Heart right ventricle (tissue), 16 donors: Measurements from ENCODE around the gene SLIT1. TPM values are rescaled to one million over a fixed set of nuclear protein-coding genes. Genes with fewer than 3 reads are reported as not detected.

ENCODE experiments used
- ATAC-seq, 8 donors: fragments of 200-7000 bp; cut with Tn5 transposase; one replicate each; pipeline ENCODE4 v1.9.1; 2020; ENCODE audit warnings: mild to moderate bottlenecking in 8 of 8, moderate library complexity in 8 of 8, moderate number of reproducible peaks in 1 of 8
- DNase-seq, 2 donors: peaks; one replicate each; pipeline ENCODE4 v3.0.0-alpha.2; 2020
- H3K27ac ChIP-seq, 10 donors: fragments of 200-600 bp; sonication (generic) in 2 of 10; one replicate each; pipeline versions ENCODE4 v1.5.0 to v1.8.0; 2020 to 2022; ENCODE audit warnings: mild to moderate bottlenecking in 3 of 10
- H3K27me3 ChIP-seq, 7 donors: fragments of 200-600 bp; one replicate each; pipeline ENCODE4 v1.8.0; 2021 to 2022; ENCODE audit warnings: mild to moderate bottlenecking in 2 of 7
- H3K36me3 ChIP-seq, 9 donors: fragments of 200-600 bp; sonication (generic) in 1 of 9; one replicate each; pipeline versions ENCODE4 v1.5.0 to v1.8.0; 2020 to 2022; ENCODE audit warnings: mild to moderate bottlenecking in 2 of 9
- H3K4me1 ChIP-seq, 9 donors: fragments of 200-600 bp; sonication (generic) in 1 of 9; one replicate each; pipeline versions ENCODE4 v1.5.0 to v1.8.0; 2020 to 2022; ENCODE audit warnings: mild to moderate bottlenecking in 4 of 9
- H3K4me3 ChIP-seq, 10 donors: fragments of 200-600 bp; sonication (generic) in 2 of 10; one replicate each; pipeline versions ENCODE4 v1.5.0 to v1.8.0; 2020 to 2022; ENCODE audit warnings: mild to moderate bottlenecking in 7 of 10, moderate library complexity in 2 of 10
- H3K9me3 ChIP-seq, 11 donors: fragments of 200-600 bp in 10 of 11; sonication (generic) in 2 of 11; one replicate each; pipeline versions ENCODE4 v1.5.0 to v1.8.0; 2013 to 2022; ENCODE audit warnings: mild to moderate bottlenecking in 2 of 11, control low read depth in 1 of 11, moderate library complexity in 1 of 11
- CTCF ChIP-seq, 9 donors: fragments of 200-600 bp; sonication (generic) in 2 of 9; IDR thresholded peaks; one replicate each; pipeline versions ENCODE4 v1.5.0 to v1.8.0; 2021 to 2022; ENCODE audit warnings: antibody characterized with exemption in 9 of 9, mild to moderate bottlenecking in 5 of 9, moderate library complexity in 1 of 9
- WGBS, 2 donors: extraction: QIAGEN DNeasy Blood & Tissue Kit; methylation state at CpG; one replicate each; pipeline ENCODE4 v1.1.7; 2013; ENCODE audit warnings: inconsistent platforms in 1 of 2; 5-methylcytosine and 5-hydroxymethylcytosine counted together
- intact Hi-C, 10 donors: fragments of 100-400 bp; cut with DNase I; formaldehyde crosslinking; loops; one replicate each; pipeline versions ENCODE4 v1.11.1 to v1.14.2; 2022
- polyA plus RNA-seq, 2 donors: library from polyadenylated mRNA; stranded (reverse); fragments of 200-250 nt; gene quantifications; one replicate each; pipeline ENCODE4 v1.2.3, GENCODE V29; 2013
- total RNA-seq, 10 donors: library from RNA; stranded (reverse); fragmentation: NEBNext Ultra II Directional in 3 of 10; extraction: Animal tissue kit (Norgen Biotek cat#: 25700) in 3 of 10; gene quantifications; one replicate each; pipeline versions ENCODE4 v1.2.1 to v1.2.4, GENCODE V29; 2021 to 2023
- donor health status: Arrhythmogenic right ventricular cardiomyopathy.
- donor health status: ischemic (EF 13 %, LVEDD 7.1; RV severe dilation, severe dysfunction).
- donor health status: healthy with polysubstance abuse.
- donor health status: DM: no; HTN: yes; CAD: no.
- donor health status: DM: no; HTN: no; CAD: no.
- donor health status: ischemic (EF 25% LVEDD 6.9; RV normal size, moderate dysfunction).
- donor health status: ischemic (EF 25% LVEDD 5.7; RV mildly dilated, moderate dysfunction).
- donor health status: healthy.
- donor health status: DM: yes; HTN: yes; CAD: no.
- donor health status: Ischemic cardiomyopathy.
- donor health status: ischemic (EF 35%, LVEDD 5.7; RV mildly dilated, moderate dysfunction).
- donor health status: nonischemic (EF 11% LVEDD 7.7; RV severe dilation, severe dysfunction).
- donor health status: DM: yes; HTN: yes; CAD: no.
- donor health status: PGD.
- donor health status: ischemic (EF 29% LVEDD 5.4; RV normal size, mild dysfunction).
- donor health status: nonischemic (EF 23%, LVEDD 6.1; RV moderate dilation, normal function).

Gene SLIT1
- total and polyA plus RNA-seq, 12 donors, result 0.04 to 0.31 (median 0.13) TPM; not detected in 1

GRCh38 chr10:97124211-97124610 lies 61.5 kb downstream of the SLIT1 start:
- intact Hi-C loops, result no loop called here
- ATAC-seq (no peak), DNase-seq (no peak)
- Histone ChIP-seq H3K4me3 (no peak overlapping the region), H3K9me3 (no peaks in the 10 kb centered on the region), H3K27ac (no peak overlapping the region), H3K27me3 (peaks cover 0 to 25% (median 15%) of the 10 kb centered on the region in 7 donors), H3K4me1 (no peaks in the 10 kb centered on the region), H3K36me3 (no peaks in the 10 kb centered on the region)
- 68 to 86% methylated on average over 5 of the region's 5 CpGs for WGBS, 2 donors
- TF ChIP-seq CTCF (IDR thresholded peaks at IDR 0.05), result no peak

GRCh38 chr10:97123765-97124164 lies 62.0 kb downstream of the SLIT1 start:
- WGBS, 2 donors, result 74 to 78% methylated on average over 5 of the region's 5 CpGs
- H3K27ac ChIP-seq, result no peak overlapping the region
- ATAC-seq, result no peak
- H3K4me1 ChIP-seq, result no peaks in the 10 kb centered on the region
- intact Hi-C loops, result no loop called here
- no peak for TF ChIP-seq CTCF (IDR thresholded peaks at IDR 0.05)
- no peaks in the 10 kb centered on the region for H3K36me3 ChIP-seq
- no peak for DNase-seq
- H3K4me3 ChIP-seq, result no peak overlapping the region
- no peaks in the 10 kb centered on the region for H3K9me3 ChIP-seq
- peaks cover 0 to 23% (median 12%) of the 10 kb centered on the region in 7 donors for H3K27me3 ChIP-seq

GRCh38 chr10:97121041-97121440 lies 64.7 kb downstream of the SLIT1 start:
- no peak overlapping the region for H3K4me3 ChIP-seq
- H3K27ac ChIP-seq, result no peak overlapping the region
- WGBS, 2 donors, result 77 to 79% methylated on average over 4 of the region's 4 CpGs
- no peaks in the 10 kb centered on the region for H3K36me3 ChIP-seq
- H3K27me3 ChIP-seq, result peaks cover 0 to 23% (median 9%) of the 10 kb centered on the region in 7 donors
- no peak for TF ChIP-seq CTCF (IDR thresholded peaks at IDR 0.05)
- no peak for ATAC-seq
- intact Hi-C loops, result no loop called here
- peaks cover 0 to 3% (median 0%) of the 10 kb centered on the region in 9 donors for H3K4me1 ChIP-seq
- H3K9me3 ChIP-seq, result no peaks in the 10 kb centered on the region
- no peak for DNase-seq

GRCh38 chr10:97120370-97120769 lies 65.4 kb downstream of the SLIT1 start:
- Histone ChIP-seq H3K36me3 (no peaks in the 10 kb centered on the region), H3K9me3 (no peaks in the 10 kb centered on the region), H3K27ac (no peak overlapping the region), H3K27me3 (peaks cover 0 to 23% (median 9%) of the 10 kb centered on the region in 7 donors), H3K4me3 (no peak overlapping the region), H3K4me1 (peaks cover 0 to 3% (median 0%) of the 10 kb centered on the region in 9 donors)
- TF ChIP-seq CTCF (IDR thresholded peaks at IDR 0.05), result no peak
- intact Hi-C loops, result no loop called here
- ATAC-seq, result no peak
- WGBS, 2 donors, result 82 to 87% methylated on average over 15 of the region's 15 CpGs
- no peak for DNase-seq
